ENCODE measurements around the gene ADH1B. TPM values are rescaled to one million over a fixed set of nuclear protein-coding genes. Genes with fewer than 3 reads are reported as not detected.

The ADH1B gene
- total and polyA plus RNA-seq, 12 donors, result 12.6 to 257 (median 36.2) TPM

- no peaks in the 10 kb centered on the region for H3K27me3 ChIP-seq
- no peaks in the 10 kb centered on the region for H3K9me3 ChIP-seq
- H3K36me3 ChIP-seq, result no peaks in the 10 kb centered on the region
- ATAC-seq (no peak), DNase-seq (no peak)
- no peaks in the 10 kb centered on the region for H3K4me1 ChIP-seq
- TF ChIP-seq, protein P1, sequence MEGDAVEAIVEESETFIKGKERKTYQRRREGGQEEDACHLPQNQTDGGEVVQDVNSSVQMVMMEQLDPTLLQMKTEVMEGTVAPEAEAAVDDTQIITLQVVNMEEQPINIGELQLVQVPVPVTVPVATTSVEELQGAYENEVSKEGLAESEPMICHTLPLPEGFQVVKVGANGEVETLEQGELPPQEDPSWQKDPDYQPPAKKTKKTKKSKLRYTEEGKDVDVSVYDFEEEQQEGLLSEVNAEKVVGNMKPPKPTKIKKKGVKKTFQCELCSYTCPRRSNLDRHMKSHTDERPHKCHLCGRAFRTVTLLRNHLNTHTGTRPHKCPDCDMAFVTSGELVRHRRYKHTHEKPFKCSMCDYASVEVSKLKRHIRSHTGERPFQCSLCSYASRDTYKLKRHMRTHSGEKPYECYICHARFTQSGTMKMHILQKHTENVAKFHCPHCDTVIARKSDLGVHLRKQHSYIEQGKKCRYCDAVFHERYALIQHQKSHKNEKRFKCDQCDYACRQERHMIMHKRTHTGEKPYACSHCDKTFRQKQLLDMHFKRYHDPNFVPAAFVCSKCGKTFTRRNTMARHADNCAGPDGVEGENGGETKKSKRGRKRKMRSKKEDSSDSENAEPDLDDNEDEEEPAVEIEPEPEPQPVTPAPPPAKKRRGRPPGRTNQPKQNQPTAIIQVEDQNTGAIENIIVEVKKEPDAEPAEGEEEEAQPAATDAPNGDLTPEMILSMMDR (IDR thresholded peaks at IDR 0.05), result no peak
- H3K27ac ChIP-seq, result no peak overlapping the region
- intact Hi-C loops (cut with DNase I), result no loop called here
- H3K4me3 ChIP-seq, result no peak overlapping the region
Observed at GRCh38 chr4:99285387-99285786, 35.8 kb downstream of the ADH1B start.

GRCh38 chr4:99282731-99283130, 38.5 kb downstream of the ADH1B start:
- H3K36me3 ChIP-seq, result no peaks in the 10 kb centered on the region
- H3K27ac ChIP-seq, result no peak overlapping the region
- no peak for DNase-seq
- ATAC-seq, result no peak
- intact Hi-C loops (cut with DNase I), result no loop called here
- H3K27me3 ChIP-seq, result no peaks in the 10 kb centered on the region
- TF ChIP-seq, protein P1 (IDR thresholded peaks at IDR 0.05), result no peak
- H3K4me1 ChIP-seq, result peaks cover 0 to 4% (median 0%) of the 10 kb centered on the region in 9 donors
- no peaks in the 10 kb centered on the region for H3K9me3 ChIP-seq
- H3K4me3 ChIP-seq, result no peak overlapping the region
- 62 to 76% methylated on average over 2 of the region's 2 CpGs for whole genome bisulfite sequencing, 2 donors

- DNase-seq (no peak), ATAC-seq (no peak)
- H3K27me3 ChIP-seq, result no peaks in the 10 kb centered on the region
- intact Hi-C loops (cut with DNase I), result no loop called here
- WGBS, 2 donors, result 86 to 87% methylated on average over 5 of the region's 5 CpGs
- H3K9me3 ChIP-seq, result no peaks in the 10 kb centered on the region
- no peak overlapping the region for H3K4me3 ChIP-seq
- TF ChIP-seq, protein P1 (IDR thresholded peaks at IDR 0.05), result no peak
- H3K27ac ChIP-seq, result no peak overlapping the region
- peaks cover 0 to 4% (median 0%) of the 10 kb centered on the region in 9 donors for H3K4me1 ChIP-seq
- H3K36me3 ChIP-seq, result no peaks in the 10 kb centered on the region
Observed at GRCh38 chr4:99281261-99281660, 39.9 kb downstream of the ADH1B start.

- TF ChIP-seq, protein P1 (IDR thresholded peaks at IDR 0.05), result no peak
Observed at GRCh38 chr4:99276417-99276816, 44.8 kb downstream of the ADH1B start.

More at GRCh38 chr4:99276417-99276816, 44.8 kb downstream of the ADH1B start:
- H3K9me3 ChIP-seq, result peaks cover 0 to 4% (median 0%) of the 10 kb centered on the region in 11 donors
- H3K27ac ChIP-seq, result peak overlapping the region in 3 of 10 donors; percentile 3 to 41 (median 41)
- H3K4me3 ChIP-seq, result no peak overlapping the region
- DNase-seq (peak in 1 of 2 donors; percentile 8), ATAC-seq (peak in 5 of 8 donors; percentile 42 to 69 (median 54))
- H3K36me3 ChIP-seq, result no peaks in the 10 kb centered on the region
- H3K4me1 ChIP-seq, result peaks cover 0 to 4% (median 0%) of the 10 kb centered on the region in 9 donors
- intact Hi-C loops (cut with DNase I), result no loop called here
- H3K27me3 ChIP-seq, result no peaks in the 10 kb centered on the region
- 60 to 72% methylated on average over 2 of the region's 2 CpGs for WGBS, 2 donors
